ENCODE data around the gene PIEZO2. TPM values are rescaled to one million over a fixed set of nuclear protein-coding genes. Genes with fewer than 3 reads are reported as not detected.

Gene PIEZO2
- total RNA-seq, 2 donors from 2014 or later, result not detected

- no peaks in the 10 kb centered on the region for H3K36me3 Mint-ChIP-seq (ENCODE audit: insufficient read depth in 2 of 2)
These were observed 248.0 kb downstream of the PIEZO2 start for GRCh38 chr18:10901329-10901728.

GRCh38 chr18:10900435-10900834 is 248.9 kb downstream of the PIEZO2 start:
- Mint-ChIP-seq H3K4me1 (ENCODE audit: low read depth) (no peaks in the 10 kb centered on the region), H3K9me3 (no peaks in the 10 kb centered on the region), H3K4me3 (no peak overlapping the region), H3K27me3 (ENCODE audit: low read depth) (peaks cover under 1% of the 10 kb centered on the region), H3K27ac (no peak overlapping the region), H3K36me3 (ENCODE audit: insufficient read depth in 2 of 2) (no peaks in the 10 kb centered on the region)
- ATAC-seq (replicated peaks in 1 of 2) (no peak), DNase-seq (no peak)

More at GRCh38 chr18:10901329-10901728, 248.0 kb downstream of the PIEZO2 start:
- DNase-seq (no peak), ATAC-seq (replicated peaks in 1 of 2) (no peak)
- H3K27me3 Mint-ChIP-seq (ENCODE audit: low read depth), result peaks cover 5% of the 10 kb centered on the region
- H3K4me1 Mint-ChIP-seq (ENCODE audit: low read depth), result no peaks in the 10 kb centered on the region
- H3K9me3 Mint-ChIP-seq, result no peaks in the 10 kb centered on the region
- H3K27ac Mint-ChIP-seq, result no peak overlapping the region
- no peak overlapping the region for H3K4me3 Mint-ChIP-seq

GRCh38 chr18:10899481-10899880 is 249.9 kb downstream of the PIEZO2 start:
- Mint-ChIP-seq H3K9me3 (no peaks in the 10 kb centered on the region), H3K27me3 (ENCODE audit: low read depth) (no peaks in the 10 kb centered on the region), H3K27ac (no peak overlapping the region), H3K36me3 (ENCODE audit: insufficient read depth in 2 of 2) (no peaks in the 10 kb centered on the region), H3K4me3 (no peak overlapping the region), H3K4me1 (ENCODE audit: low read depth) (no peaks in the 10 kb centered on the region)
- DNase-seq (no peak), ATAC-seq (replicated peaks in 1 of 2) (no peak)

DNA sequence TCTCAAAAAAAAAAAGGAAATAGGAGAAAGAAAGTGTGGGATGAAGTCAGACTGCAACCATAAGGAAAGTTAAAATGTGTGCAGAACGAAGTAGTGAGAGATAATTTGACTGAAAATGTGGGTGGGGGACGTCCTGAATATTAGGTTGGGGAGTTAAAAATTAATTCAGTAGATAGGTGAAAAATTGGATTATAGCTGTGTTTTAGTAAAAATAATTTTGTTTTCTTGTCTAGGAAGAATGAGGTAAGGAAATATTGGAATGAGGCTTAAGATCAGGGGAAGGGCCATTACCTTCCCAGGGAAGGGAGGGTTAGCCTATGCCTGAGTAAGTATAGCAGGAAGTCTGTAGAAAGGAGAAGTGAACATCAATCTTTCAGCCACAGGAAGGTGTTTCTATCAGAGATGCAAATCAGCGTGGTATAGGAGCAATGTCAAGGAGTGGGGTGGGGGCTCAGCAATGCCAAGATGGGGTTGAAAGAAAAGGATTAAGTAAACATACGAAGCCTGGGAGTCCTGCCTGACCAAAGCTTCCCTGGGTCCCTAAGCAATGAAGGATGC is 250.9 kb downstream of the PIEZO2 start:
- Mint-ChIP-seq H3K27me3 (ENCODE audit: low read depth) (no peaks in the 10 kb centered on the region), H3K9me3 (no peaks in the 10 kb centered on the region), H3K4me1 (ENCODE audit: low read depth) (no peaks in the 10 kb centered on the region), H3K4me3 (no peak overlapping the region), H3K27ac (no peak overlapping the region), H3K36me3 (ENCODE audit: insufficient read depth in 2 of 2) (no peaks in the 10 kb centered on the region)
- ATAC-seq (replicated peaks in 1 of 2) (no peak), DNase-seq (no peak)

GRCh38 chr18:10896851-10897250 is 252.5 kb downstream of the PIEZO2 start:
- DNase-seq, result no peak
- Mint-ChIP-seq H3K4me1 (ENCODE audit: low read depth) (no peaks in the 10 kb centered on the region), H3K36me3 (ENCODE audit: insufficient read depth in 2 of 2) (no peaks in the 10 kb centered on the region), H3K27ac (no peak overlapping the region), H3K27me3 (ENCODE audit: low read depth) (no peaks in the 10 kb centered on the region), H3K4me3 (no peak overlapping the region), H3K9me3 (no peaks in the 10 kb centered on the region)
- ATAC-seq (replicated peaks in 1 of 2), result no peak

GRCh38 chr18:10895976-10896375 is 253.4 kb downstream of the PIEZO2 start:
- no peaks in the 10 kb centered on the region for H3K36me3 Mint-ChIP-seq (ENCODE audit: insufficient read depth in 2 of 2)
- H3K27me3 Mint-ChIP-seq (ENCODE audit: low read depth), result no peaks in the 10 kb centered on the region
- no peaks in the 10 kb centered on the region for H3K9me3 Mint-ChIP-seq
- ATAC-seq (replicated peaks in 1 of 2) (no peak), DNase-seq (no peak)
- H3K27ac Mint-ChIP-seq, result no peak overlapping the region
- no peaks in the 10 kb centered on the region for H3K4me1 Mint-ChIP-seq (ENCODE audit: low read depth)
- no peak overlapping the region for H3K4me3 Mint-ChIP-seq

GRCh38 chr18:10894501-10894900 is 254.9 kb downstream of the PIEZO2 start:
- Mint-ChIP-seq H3K4me1 (ENCODE audit: low read depth) (no peaks in the 10 kb centered on the region), H3K27ac (no peak overlapping the region), H3K4me3 (no peak overlapping the region), H3K27me3 (ENCODE audit: low read depth) (no peaks in the 10 kb centered on the region), H3K9me3 (no peaks in the 10 kb centered on the region), H3K36me3 (ENCODE audit: insufficient read depth in 2 of 2) (no peaks in the 10 kb centered on the region)
- ATAC-seq (replicated peaks in 1 of 2) (no peak), DNase-seq (no peak)

- no peak for ATAC-seq (replicated peaks in 1 of 2)
- Mint-ChIP-seq H3K36me3 (ENCODE audit: insufficient read depth in 2 of 2) (no peaks in the 10 kb centered on the region), H3K9me3 (no peaks in the 10 kb centered on the region), H3K27ac (no peak overlapping the region), H3K27me3 (ENCODE audit: low read depth) (no peaks in the 10 kb centered on the region), H3K4me1 (ENCODE audit: low read depth) (no peaks in the 10 kb centered on the region), H3K4me3 (no peak overlapping the region)
- no peak for DNase-seq
These were observed 255.6 kb downstream of the PIEZO2 start for GRCh38 chr18:10893761-10894160.

GRCh38 chr18:10893196-10893595 is 256.2 kb downstream of the PIEZO2 start:
- Mint-ChIP-seq H3K27me3 (ENCODE audit: low read depth) (no peaks in the 10 kb centered on the region), H3K27ac (no peak overlapping the region), H3K4me1 (ENCODE audit: low read depth) (no peaks in the 10 kb centered on the region), H3K36me3 (ENCODE audit: insufficient read depth in 2 of 2) (no peaks in the 10 kb centered on the region), H3K4me3 (no peak overlapping the region), H3K9me3 (no peaks in the 10 kb centered on the region)
- no peak for DNase-seq
- no peak for ATAC-seq (replicated peaks in 1 of 2)

DNA sequence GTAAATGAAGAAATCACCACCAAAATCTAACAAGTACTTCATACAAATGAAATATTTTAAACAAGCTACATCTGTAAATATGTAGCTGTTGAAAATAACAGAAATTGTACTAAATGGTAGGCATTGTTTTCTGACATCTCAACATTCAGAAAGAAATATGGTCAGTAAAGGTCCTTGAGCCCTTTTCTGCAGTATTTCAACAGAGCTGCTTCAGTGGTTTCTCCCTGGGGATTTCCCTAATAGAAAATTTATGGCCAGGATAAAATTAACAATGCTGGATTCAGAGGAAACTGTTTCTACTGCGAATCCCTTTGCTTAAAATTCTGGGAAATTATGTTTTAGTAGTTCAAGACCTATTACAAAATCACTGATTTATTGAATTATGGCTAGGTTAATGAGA is 256.6 kb downstream of the PIEZO2 start:
- no peak for ATAC-seq (replicated peaks in 1 of 2)
- no peaks in the 10 kb centered on the region for H3K9me3 Mint-ChIP-seq
- no peaks in the 10 kb centered on the region for H3K36me3 Mint-ChIP-seq (ENCODE audit: insufficient read depth in 2 of 2)
- H3K4me1 Mint-ChIP-seq (ENCODE audit: low read depth), result no peaks in the 10 kb centered on the region
- no peak overlapping the region for H3K4me3 Mint-ChIP-seq
- no peak overlapping the region for H3K27ac Mint-ChIP-seq
- no peaks in the 10 kb centered on the region for H3K27me3 Mint-ChIP-seq (ENCODE audit: low read depth)
- DNase-seq, result no peak

DNA sequence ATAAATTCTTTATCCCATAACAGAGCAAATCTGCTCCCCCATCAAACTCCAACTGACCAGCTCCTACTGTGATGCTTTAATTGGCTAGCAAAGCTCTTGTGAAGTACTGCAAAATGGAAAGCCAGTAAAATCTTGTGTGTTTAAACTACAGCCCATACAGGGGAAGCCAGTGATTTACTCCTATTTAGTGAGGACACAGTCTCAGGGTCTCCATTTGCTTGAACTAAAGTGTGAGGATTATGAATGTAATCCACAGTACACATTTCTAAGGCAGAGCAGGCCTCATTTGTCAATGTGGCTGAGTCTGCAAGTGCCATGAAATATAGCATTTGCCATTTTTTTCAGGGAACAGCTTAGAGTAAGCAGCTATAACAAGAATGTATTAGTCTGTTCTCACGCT is 259.3 kb downstream of the PIEZO2 start:
- H3K9me3 Mint-ChIP-seq, result peaks cover 0 to 1% of the 10 kb centered on the region in 2 donors
- ATAC-seq (replicated peaks in 1 of 2) (no peak), DNase-seq (no peak)
- H3K4me1 Mint-ChIP-seq (ENCODE audit: low read depth), result no peaks in the 10 kb centered on the region
- H3K36me3 Mint-ChIP-seq (ENCODE audit: insufficient read depth in 2 of 2), result no peaks in the 10 kb centered on the region
- H3K27me3 Mint-ChIP-seq (ENCODE audit: low read depth), result no peaks in the 10 kb centered on the region
- H3K4me3 Mint-ChIP-seq, result no peak overlapping the region
- H3K27ac Mint-ChIP-seq, result no peak overlapping the region

DNA sequence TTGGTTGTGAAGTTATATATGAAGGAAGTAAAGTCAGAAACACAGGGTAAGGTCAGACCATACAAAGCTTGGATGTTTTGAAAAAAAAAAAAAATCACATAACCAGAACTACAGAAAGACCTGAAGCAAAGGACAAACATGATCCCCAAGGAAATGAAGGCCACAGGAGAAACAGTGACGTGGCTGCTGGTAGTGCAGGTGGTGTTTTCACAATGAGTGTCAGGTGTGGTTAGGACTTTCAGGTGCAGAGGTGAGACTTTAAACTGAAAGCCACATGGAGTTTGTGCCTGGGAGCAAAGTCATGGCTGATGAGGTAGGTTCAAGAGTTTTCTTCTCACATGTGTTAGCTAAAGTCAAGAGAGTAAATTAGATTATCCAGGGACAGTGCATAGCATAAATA is 270.7 kb downstream of the PIEZO2 start:
- Mint-ChIP-seq H3K27me3 (ENCODE audit: low read depth) (peaks cover 24% of the 10 kb centered on the region), H3K9me3 (no peaks in the 10 kb centered on the region), H3K4me3 (no peak overlapping the region), H3K36me3 (ENCODE audit: insufficient read depth in 2 of 2) (no peaks in the 10 kb centered on the region), H3K4me1 (ENCODE audit: low read depth) (no peaks in the 10 kb centered on the region), H3K27ac (no peak overlapping the region)
- DNase-seq (no peak), ATAC-seq (replicated peaks in 1 of 2) (no peak)

GRCh38 chr18:10877987-10878386 is 271.4 kb downstream of the PIEZO2 start:
- Mint-ChIP-seq H3K27ac (no peak overlapping the region), H3K27me3 (ENCODE audit: low read depth) (peaks cover 24% of the 10 kb centered on the region), H3K36me3 (ENCODE audit: insufficient read depth in 2 of 2) (no peaks in the 10 kb centered on the region), H3K4me1 (ENCODE audit: low read depth) (no peaks in the 10 kb centered on the region), H3K4me3 (no peak overlapping the region), H3K9me3 (no peaks in the 10 kb centered on the region)
- ATAC-seq (replicated peaks in 1 of 2), result no peak
- DNase-seq, result no peak

DNA sequence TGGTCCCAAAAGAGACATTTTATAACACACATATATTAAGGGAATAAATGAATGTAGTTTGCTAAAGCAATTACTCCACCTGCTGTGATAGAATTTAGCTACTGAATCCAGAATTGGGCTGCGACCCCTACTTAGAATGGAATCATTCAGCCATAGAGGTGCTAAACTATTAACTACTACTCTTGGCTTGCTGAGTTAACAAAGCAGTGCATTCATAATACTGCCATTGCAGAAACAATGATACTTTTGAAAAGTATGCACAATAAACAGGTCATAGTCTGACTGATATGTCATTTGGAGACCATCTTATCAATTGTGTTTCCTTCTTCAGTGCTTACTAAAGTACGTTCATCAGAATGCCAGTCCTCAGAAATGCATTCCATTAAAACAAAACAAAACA is 273.6 kb downstream of the PIEZO2 start:
- DNase-seq (no peak), ATAC-seq (replicated peaks in 1 of 2) (no peak)
- no peaks in the 10 kb centered on the region for H3K36me3 Mint-ChIP-seq (ENCODE audit: insufficient read depth in 2 of 2)
- H3K4me1 Mint-ChIP-seq (ENCODE audit: low read depth), result no peaks in the 10 kb centered on the region
- no peaks in the 10 kb centered on the region for H3K9me3 Mint-ChIP-seq
- H3K27me3 Mint-ChIP-seq (ENCODE audit: low read depth), result peaks cover 24% of the 10 kb centered on the region
- no peak overlapping the region for H3K4me3 Mint-ChIP-seq
- H3K27ac Mint-ChIP-seq, result no peak overlapping the region
